ENCODE measurements around the gene MAVS. TPM values are rescaled to one million over a fixed set of nuclear protein-coding genes. Genes with fewer than 3 reads are reported as not detected.
A peak's percentile ranks its signal among the peaks of the same experiment; 100 is the strongest.

The MAVS gene
- total and polyA plus RNA-seq, 9 of the 15 experiments (the other 6 are each of a cell fraction or from before 2014, with no cell fraction given) = 1.6 to 22.0 (median 11.3) TPM

GRCh38 chr20:3843490-3843889 lies 3.1 kb upstream of the MAVS start (continued):
- no peak for TF ChIP-seq ZNF282 (CRISPR knock-in tag; IDR thresholded peaks at IDR 0.05)
- TF ChIP-seq ZSCAN29 (IDR thresholded peaks at IDR 0.05) = no peak
- no peak for TF ChIP-seq GABPB1 (CRISPR knock-in tag; IDR thresholded peaks at IDR 0.05)
- no peak for TF ChIP-seq E2F8 (IDR thresholded peaks at IDR 0.05; ENCODE audit: low read depth, partially characterized antibody)
- no peak for TF ChIP-seq HOMEZ (CRISPR knock-in tag; IDR thresholded peaks at IDR 0.05)
- TF ChIP-seq LARP7 (IDR thresholded peaks at IDR 0.05) = no peak
- no peak for TF ChIP-seq CBX2 (IDR thresholded peaks at IDR 0.05; ENCODE audit: insufficient read depth, low read length, poor library complexity, severe bottlenecking)
- TF ChIP-seq ZNF609 (CRISPR knock-in tag; IDR thresholded peaks at IDR 0.05; ENCODE audit: borderline replicate concordance) = no peak
- peak; percentile 64 for TF ChIP-seq ARID1B (IDR thresholded peaks at IDR 0.05)
- TF ChIP-seq ZBTB11 (CRISPR knock-in tag; IDR thresholded peaks at IDR 0.05) = no peak
- no peak for TF ChIP-seq TAL1 (IDR thresholded peaks at IDR 0.05)
- no peak for TF ChIP-seq ZNF830 (CRISPR knock-in tag; IDR thresholded peaks at IDR 0.05)
- no peak for TF ChIP-seq ARNT (IDR thresholded peaks at IDR 0.05)
- no peak for TF ChIP-seq STAG1 (CRISPR knock-in tag; IDR thresholded peaks at IDR 0.05; ENCODE audit: borderline replicate concordance)
- no peak for TF ChIP-seq ZNF444 (CRISPR knock-in tag; IDR thresholded peaks at IDR 0.05)
- no peak for TF ChIP-seq GABPB2 (CRISPR knock-in tag; conservative IDR thresholded peaks at IDR 0.05)
- peak; percentile 38; the same call in 1 of the 2 replicates for TF ChIP-seq NBN (IDR thresholded peaks at IDR 0.05; ENCODE audit: low read depth)
